GM19468 (cell line): Measurements from ENCODE around the gene VDR.

ENCODE experiments used
- ATAC-seq: cut with Tn5 transposase; IDR thresholded peaks from one replicate; pipeline ENCODE4 v1.9.1; 2021; ENCODE audit warnings: mild to moderate bottlenecking, moderate library complexity, moderate number of reproducible peaks; ENCODE audit not compliant: unreplicated experiment; ENCODE audit errors: extremely low read depth

VDR gene

DNA sequence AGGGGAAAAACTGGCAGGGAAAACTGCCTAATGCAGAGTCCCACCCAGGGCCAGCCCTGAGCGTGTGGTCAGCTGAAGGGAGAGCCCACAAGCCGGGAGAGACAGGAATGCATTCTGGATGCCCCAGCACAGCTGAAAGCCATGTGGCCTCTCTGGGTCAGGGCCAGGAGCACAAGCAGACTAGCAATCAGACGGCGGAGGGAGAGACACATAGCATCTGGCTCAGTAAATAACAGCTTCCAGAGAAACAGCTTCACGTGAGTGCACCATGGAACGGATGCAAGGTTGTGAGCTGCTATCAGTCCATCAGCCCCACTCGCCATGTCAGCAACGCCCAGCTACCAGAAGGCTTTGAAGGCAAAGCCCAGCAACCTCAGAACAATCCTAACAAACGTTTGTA, 30.4 kb upstream of the VDR start:
- no peak for ATAC-seq

DNA sequence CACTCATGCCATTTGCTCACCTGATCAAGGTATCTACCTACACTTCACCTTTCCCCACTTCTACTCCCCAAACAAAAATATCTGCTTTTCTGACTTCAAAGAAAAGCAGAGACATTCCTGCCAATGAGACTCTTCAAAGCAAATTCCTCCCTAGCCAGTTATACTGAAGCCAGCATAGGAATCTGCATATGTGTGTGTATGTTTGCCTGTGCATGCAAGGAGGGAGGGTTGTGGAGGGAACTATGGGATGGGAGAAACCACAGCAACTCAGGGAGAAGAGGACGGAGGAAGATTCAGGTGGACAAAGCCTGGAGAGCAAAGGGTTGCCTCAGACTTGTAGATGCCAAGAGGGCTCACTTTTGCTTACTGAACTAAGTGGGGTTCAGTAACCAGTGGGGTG, 26.4 kb upstream of the VDR start:
- no peak for ATAC-seq

DNA sequence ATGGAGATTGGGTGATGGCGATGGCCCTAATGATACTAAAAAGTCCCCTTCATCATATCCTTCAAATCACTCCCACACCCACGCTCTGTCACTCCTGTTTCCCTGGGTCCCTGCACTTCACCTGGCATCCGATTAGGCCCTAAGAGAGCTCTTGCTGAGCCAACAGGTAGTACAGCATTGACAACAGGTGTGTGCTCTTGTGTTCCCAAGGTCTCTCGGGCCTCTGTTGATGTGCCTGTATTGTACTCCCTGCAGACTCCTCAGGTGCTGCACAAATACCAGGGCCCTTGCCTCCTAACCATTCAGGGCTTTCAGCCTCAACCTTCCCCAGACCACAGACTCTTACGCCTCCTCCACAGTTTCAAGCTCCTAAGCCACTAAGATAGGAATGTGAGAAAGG, 25.8 kb upstream of the VDR start:
- ATAC-seq: no peak

DNA sequence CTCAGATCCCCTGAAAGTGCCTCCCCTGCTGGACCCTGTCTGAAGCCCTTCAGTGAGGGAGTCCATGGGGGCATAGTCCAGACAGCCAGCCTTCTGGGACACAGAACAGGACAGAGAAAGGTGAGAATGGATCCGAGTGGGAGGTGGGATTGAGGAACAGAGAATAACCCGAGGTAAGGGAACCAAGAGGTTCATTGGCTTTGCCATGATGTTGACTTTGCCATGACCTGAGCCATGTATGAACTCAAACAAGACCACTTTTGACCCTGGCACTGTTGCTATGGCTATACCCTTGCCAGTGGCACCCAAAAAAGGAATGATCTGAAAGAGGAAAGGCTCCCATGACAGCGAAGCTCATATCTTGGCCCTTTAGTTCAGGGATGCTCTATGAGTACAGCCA, 22.6 kb upstream of the VDR start:
- ATAC-seq: no peak

DNA sequence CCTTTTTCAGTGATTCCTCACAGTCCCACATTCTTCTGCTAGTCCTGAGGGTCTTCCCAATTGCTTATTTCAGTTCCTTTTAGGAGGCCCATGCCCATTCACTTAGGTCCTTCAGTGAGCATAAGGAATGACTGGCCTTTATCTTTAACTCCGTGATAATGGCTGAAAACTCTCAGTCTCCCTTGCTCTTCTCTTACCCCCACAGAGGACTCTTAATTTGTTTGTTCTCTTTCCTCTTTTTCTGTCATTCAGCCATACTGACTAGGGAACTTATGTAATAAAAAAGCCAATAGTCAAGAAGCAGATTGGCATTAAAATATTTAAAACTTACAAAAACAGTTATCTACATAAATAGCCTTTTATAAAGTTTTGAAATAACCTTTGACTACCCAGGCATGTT, 17.1 kb upstream of the VDR start:
- no peak for ATAC-seq

DNA sequence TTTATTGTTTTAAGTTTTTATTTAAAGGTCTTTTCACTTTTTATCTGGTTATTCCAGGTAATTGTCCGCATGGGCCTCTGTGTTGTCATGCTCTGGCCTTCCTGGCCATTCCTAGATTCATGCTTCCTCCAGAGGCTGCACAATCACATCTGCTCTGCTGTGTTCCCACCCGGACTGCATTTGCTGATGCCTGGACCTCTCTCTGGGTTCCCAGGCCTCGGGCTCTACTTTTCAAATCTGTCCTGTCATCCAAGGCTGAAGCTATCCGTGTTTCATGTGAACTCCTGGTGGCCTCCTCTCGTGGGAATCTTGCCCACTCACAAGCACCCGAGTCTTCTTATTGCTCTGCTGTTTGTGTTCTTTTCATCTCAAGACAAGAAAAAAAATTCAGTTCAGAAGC, 16.1 kb upstream of the VDR start:
- ATAC-seq: no peak

DNA sequence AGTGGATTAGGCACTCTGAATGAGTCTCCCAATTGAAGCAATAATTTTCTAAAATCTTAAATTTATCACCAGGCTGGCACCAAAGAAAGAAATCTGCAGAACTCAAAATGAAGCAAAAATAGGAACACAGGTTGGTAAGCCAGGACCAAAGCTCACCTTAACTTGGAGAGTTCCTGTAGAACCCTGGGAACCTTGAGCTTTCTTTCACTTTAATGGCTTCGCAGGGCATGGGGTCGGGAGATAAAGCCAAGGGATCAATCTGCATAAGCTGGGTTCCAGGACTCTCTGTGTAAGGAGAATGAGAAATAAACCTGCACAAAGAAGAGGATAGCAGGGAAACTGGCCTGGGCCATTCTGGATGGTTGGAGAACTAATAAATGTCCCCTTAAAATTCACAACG, 8.3 kb upstream of the VDR start:
- ATAC-seq: no peak

DNA sequence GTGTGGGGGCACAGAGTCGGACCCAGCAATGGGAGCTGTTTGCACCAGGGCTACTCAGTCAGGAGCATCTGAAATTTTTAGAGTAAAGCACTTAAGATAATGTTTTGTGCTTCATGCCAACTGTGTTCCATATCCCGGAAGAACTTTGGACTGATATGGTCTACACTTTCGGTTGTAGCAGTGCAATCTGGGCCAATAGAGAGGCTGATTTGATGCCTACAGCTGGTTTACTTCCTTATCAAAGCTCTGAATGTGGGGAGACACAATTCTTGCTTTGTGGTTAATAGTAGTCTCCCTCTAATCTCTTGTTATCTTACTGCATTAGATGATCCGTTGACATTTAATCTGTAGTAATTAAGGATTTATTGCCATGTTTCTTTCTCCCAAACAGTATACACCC, 7.8 kb upstream of the VDR start:
- no peak for ATAC-seq

DNA sequence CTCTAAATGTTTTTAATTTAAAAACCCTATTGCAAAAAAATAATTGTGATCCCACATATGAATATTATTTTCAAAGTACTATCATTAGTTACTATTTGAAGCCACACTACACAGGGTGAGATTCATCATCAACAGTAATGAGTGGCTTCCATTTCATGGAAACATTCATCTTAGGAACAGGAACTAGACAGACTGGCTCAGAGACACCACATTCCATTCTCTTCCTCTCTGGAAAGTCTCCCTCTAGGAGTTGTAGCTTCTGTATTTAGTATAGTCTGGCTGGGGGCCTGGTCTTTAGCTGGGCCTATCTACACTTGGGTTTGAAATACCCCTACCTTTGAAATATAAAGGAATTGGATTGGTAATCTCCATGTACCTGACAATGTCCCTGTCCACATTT, 6.2 kb upstream of the VDR start:
- no peak for ATAC-seq

DNA sequence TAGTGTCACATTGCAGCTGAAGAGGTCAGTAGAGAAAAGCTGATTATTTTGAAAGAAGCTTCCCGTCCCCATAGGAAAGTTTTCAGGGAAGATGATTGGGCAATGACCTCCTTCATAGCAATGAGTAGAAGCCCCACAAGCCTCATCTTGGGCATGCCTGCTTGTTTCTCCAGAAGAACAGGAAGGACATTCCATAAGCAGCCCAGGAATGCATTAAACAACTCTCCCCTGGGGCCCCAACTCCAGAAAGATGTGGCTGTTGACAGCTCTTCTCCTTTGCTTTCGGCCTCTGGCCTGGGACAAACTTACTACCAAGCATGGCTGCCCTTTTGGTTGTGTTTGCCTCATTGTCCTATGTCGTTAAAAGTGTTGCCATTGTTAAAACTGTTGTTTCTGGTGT, 5.7 kb upstream of the VDR start:
- ATAC-seq: no peak

DNA sequence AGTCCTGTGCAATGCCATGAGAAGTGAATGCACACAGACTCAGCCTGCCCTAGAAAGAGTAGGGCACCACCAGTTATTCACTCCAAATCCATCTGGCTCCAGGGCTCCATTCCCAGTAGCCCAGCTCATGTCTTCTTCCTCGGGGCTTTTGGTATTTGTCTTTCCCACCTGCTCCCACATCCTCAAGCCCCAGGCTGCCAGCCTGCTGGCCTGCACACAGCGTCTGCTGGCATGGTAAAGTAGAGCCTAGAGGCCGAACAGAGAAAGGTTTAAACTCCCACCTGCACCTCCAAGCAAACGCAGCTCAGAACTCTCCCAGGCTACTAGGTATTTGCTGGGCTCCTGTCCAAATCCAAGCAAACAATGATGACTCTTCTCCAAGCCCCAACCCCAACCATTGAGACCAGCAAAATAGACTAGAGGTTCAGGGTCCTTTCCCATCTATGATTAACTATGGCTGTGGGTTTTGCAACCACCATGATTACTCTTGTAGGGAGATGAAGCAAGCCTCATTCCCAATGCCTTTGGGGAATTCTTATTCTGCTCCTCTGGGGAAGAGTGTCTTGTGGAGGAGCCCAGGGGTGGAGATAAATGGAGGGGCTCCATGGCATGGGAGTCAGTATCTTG, 5.2 kb upstream of the VDR start:
- no peak for ATAC-seq

DNA sequence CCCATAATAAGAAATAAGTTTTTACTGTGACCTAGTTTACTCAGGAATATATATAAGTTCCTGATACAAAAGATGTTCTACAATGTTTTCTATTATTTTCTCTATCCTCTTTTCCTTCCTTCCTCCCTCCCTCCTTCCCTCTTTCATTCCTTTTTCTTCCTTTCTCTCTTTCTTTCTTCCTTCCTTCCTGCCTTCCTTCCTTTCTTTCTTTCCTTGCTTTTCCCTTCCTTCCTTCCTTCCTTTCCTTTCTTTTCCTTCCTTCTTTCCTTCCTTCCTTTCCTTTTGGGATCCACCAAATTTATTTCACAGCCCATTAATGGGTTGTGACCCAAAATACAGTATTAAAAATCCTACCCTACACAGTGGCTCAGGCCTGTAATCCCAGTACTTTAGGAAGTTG, 3.9 kb upstream of the VDR start:
- ATAC-seq: no peak

DNA sequence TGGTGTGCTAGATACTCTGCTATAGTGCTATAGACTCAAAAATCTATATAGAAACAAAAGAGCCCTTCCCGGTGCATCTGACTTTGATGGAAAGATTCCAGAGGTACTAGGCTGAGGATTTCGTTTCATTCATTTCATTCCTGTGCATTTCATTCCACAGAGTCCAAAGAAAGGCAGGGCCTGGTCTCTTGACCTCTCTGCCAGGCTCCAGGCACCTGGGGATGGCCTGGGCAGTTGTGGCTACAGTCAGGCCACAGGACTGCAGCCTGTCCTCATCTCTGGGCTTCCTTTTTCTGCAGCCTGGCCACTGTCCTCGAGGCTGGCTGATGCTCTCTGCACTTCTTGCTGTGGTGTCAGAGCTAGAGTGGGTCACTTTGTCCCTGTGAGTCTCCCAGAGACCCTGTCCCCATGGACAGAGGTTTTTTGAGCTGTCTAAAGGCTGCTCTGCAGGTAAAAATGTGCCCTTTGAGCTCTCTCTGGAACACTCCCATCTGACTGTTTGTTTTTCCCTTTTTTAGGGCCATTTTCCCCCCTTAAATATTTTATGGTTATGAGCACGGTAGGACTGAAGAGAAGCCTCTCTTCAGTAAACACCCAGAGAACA, 3.2 kb upstream of the VDR start:
- ATAC-seq: no peak

DNA sequence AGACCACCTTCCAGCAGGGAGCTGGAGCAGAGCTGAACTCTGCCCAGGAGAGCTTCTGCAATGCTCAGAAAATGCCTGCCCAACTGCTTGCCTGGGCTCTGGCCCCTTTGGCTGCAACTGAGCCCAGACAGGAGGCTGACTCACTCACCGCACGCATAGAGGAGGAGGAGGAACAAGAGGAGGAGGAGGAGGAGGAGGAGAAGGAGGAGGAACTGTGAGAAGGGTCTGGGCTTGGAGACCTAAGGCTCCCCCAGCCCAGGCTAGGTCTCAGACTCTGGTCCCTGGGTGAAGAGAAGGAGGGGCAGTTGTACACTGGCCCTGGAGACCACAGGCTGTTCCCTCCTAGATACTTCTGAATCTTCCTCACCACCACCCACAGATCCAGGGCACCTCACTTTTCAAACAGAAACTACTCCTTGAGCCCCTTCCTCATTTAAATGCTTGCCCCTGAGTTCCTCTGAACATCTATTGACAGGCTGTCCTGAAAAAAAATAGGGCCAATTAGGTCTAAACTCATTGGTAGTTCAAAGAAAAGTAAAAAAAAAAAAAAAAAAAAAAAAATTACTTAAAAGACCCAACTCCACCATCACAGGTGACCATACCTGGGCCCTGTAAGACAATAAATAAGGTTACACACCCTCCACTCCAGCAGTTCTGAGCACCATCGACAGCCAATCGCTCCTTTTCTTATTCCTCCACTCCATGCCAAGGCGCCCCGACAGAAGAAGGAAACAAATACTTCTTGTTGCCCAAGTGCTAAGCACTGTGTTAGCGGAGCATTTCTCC, 674 bp downstream of the VDR start:
- no peak for ATAC-seq

DNA sequence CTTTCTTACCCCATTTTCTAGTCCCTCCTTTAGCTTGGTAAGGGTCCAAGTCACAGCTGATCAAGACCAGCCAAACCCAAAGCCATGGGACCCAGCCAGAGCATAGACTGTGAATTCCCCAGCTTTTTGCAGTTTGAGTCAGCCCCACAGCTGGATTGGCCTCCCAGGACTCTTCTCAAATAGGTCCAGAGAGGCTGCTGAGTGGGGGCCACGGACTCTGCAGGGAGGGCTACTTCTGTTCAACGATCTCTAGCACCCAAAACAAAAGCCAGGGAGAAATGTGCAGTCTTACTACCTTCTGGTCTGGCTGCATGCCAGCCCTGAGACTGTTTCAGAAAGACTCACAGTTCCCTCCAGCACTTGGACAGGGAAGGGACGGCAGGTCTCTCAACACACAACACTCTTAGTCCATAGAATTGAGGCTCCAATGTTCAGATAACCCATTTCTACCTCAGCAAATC, 1.6 kb downstream of the VDR start:
- ATAC-seq: no peak

DNA sequence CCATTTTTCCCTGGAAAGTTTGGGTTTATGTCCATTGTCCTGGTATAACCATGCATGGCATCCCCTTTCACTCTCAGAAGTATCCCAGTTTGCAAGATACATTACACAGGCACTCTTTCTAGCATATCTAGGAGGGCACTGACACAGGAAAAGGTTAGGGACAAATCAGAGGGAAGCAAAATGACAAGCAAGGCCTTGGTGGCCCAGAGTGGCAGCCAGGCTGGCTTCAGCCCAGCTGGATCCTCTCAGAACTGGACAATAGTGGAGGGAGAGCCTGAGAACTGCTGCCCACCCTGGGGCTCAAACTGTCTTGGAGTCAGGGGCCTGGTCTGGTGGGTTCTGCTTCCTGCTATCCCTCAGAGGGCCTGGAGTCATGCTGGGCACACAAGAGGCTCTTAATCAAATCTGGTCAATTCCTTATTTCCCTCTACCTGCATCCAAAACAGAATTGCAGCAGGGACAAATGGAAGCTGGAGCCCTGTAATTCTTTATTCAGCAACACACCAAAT, 2.6 kb downstream of the VDR start:
- no peak for ATAC-seq

DNA sequence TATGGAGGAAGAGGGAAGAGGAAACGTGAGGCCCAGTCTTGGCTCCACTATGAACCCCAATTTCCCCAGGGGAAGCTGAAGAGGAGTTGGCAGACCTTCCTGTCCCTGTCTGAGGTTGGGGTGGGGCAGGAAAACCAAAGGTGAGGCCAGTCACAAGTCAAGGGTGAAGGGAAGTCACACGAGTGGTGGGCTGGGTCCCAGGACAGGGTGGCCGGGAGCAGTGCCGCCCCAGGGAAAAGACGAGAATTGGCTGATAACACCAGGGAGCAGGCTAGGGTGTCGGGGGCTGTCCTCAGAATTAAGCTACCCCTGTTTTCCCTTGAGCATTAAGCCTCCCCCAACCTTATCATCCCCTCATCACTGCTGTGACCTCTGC, 3.1 kb downstream of the VDR start:
- ATAC-seq: no peak

DNA sequence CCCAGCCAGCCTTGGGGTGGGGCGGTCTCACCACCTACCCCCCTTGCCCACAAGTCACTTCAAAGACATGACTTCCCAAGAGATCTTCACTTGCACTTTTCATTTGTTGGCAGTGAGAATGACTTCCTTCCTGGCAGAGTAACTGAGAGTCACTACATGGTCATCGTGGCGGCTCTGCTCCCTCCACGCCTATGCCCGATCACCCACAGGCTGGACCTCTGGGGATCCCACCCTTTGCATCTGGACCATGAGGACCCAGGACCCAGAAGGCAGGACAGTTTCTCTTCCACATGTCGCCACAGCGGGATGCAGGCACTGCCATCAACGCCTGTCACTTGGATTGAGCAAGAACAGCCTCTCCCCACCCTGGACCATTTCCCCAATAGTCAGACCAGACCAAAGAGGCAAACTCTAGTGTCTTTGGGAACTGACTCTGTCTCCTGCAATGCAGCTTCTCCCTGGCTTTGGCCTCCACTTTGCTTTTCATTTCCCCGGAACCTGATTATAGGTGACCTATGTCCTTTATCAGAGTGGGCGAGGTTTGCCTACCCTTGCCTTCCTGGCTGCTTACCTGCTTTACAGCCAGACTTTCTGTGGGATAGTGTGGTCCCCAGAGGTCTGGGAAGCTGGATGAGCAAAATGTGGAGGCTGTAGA, 3.6 kb downstream of the VDR start:
- no peak for ATAC-seq

DNA sequence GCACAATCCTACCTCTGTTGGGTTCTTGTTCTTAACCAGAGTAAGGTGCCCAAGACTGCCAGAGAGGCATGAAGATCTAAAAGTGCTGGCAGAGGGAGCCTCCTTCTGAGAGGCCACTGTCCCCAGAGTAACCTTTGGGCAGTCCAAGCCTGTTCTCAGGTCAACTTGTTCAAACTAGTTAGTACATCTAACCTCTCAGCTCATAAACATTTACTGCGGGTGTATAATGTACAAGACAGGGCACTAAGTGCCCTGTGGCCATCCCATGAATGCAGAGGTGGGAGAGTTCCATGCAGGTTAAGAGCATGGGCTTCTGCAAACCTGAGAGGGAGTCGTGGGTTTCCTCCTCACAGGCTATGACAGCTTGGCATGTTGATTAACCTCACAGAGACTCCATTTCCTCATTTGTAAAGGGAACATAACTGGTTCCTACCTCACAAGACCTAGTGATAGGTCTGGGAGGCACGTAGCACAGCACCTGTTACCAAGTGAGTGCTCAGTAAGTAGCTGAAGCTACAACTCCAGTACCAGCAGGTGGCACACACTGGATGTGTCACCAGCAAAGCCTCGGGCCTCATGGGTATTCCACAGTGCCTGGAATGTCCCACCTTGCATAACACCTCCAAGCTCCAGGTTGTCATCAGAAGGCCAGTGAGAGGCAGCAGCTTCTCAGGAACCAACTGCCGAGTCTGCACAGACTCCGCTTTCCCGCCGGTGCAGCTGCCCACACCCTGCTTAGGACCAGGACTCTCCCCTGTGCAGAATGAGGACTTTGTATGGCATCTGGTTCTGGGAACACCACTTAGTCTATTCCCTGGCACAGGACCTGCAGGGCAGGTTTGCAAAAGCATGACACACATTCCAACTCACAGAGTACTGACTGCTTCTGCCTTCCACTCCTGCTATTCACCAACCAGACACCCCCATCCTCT, 4.4 kb downstream of the VDR start:
- ATAC-seq: peak; percentile 21

DNA sequence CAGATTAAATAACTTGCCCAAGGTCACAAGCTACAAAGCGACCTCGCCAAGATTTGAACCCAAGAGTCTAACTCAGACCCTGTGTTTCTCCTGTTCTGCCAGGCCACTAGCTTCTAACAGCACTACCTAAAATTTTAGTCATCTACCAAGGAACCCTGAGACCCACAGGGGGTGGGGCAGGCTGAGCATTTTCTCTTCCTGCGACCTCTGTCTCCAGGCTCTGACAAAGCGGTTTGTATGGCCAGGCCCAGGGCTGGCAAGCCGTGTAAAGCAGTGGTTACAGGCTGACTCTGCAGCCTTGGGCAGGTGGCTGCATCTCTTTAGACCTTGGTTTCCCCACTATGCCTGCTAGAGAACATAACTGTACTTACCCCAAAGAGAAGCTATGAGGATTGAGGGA, 5.3 kb downstream of the VDR start:
- no peak for ATAC-seq
